ENCODE results near the gene PYGB.

- TF ChIP-seq CTCF (IDR thresholded peaks at IDR 0.05) (no peak), POLR2A (IDR thresholded peaks at IDR 0.05) (no peak)
Observed at GRCh38 chr20:25275813-25276532, 28.1 kb downstream of the PYGB start.

Measured in body of pancreas (tissue), 4 donors.